ENCODE measurements around the gene PRAC2.

The PRAC2 gene

GRCh38 chr17:48725004-48725287, 2.0 kb downstream of the PRAC2 start:
- Histone ChIP-seq H3K4me1 (ENCODE audit: insufficient read depth, low read length, severe bottlenecking) (no peaks in the 10 kb centered on the region), H4K20me1 (ENCODE audit: insufficient read depth, low read length) (no peaks in the 10 kb centered on the region), H3K9me2 (ENCODE audit: low read depth, low read length) (no peaks in the 10 kb centered on the region), H3K36me3 (ENCODE audit: insufficient read depth, low read length) (no peaks in the 10 kb centered on the region), H3K79me2 (ENCODE audit: insufficient read depth, low read length) (no peaks in the 10 kb centered on the region), H3K4me3 (ENCODE audit: low read depth, low read length, poor library complexity, severe bottlenecking) (no peak overlapping the region), H2AFZ (ENCODE audit: low read length) (no peak overlapping the region), H3K9ac (ENCODE audit: low read length) (no peak overlapping the region), H3K27ac (ENCODE audit: low read depth, low read length, poor library complexity, severe bottlenecking) (no peak overlapping the region), H3K9me3 (ENCODE audit: low read length) (no peaks in the 10 kb centered on the region), H3K4me2 (ENCODE audit: low read length) (no peak overlapping the region), H3K27me3 (ENCODE audit: insufficient read depth, low read length) (no peaks in the 10 kb centered on the region), H3F3A (ENCODE audit: insufficient read depth, low read length) (no peaks in the 10 kb centered on the region)
- TF ChIP-seq CTCF (IDR thresholded peaks at IDR 0.05; ENCODE audit: low read length), result no peak
- TF ChIP-seq EZH2 (IDR thresholded peaks at IDR 0.05; ENCODE audit: borderline replicate concordance, low read length), result no peak

- H3K4me3 ChIP-seq (ENCODE audit: low read depth, low read length, poor library complexity, severe bottlenecking), result no peak overlapping the region
- no peaks in the 10 kb centered on the region for H3K4me1 ChIP-seq (ENCODE audit: insufficient read depth, low read length, severe bottlenecking)
- no peak overlapping the region for H2AFZ ChIP-seq (ENCODE audit: low read length)
- H3K27ac ChIP-seq (ENCODE audit: low read depth, low read length, poor library complexity, severe bottlenecking), result no peak overlapping the region
- TF ChIP-seq EZH2 (IDR thresholded peaks at IDR 0.05; ENCODE audit: borderline replicate concordance, low read length), result no peak
- TF ChIP-seq CTCF (IDR thresholded peaks at IDR 0.05; ENCODE audit: low read length), result no peak
- no peaks in the 10 kb centered on the region for H3K36me3 ChIP-seq (ENCODE audit: insufficient read depth, low read length)
- H4K20me1 ChIP-seq (ENCODE audit: insufficient read depth, low read length), result no peaks in the 10 kb centered on the region
- H3K9ac ChIP-seq (ENCODE audit: low read length), result no peak overlapping the region
- no peaks in the 10 kb centered on the region for H3K27me3 ChIP-seq (ENCODE audit: insufficient read depth, low read length)
- H3F3A ChIP-seq (ENCODE audit: insufficient read depth, low read length), result no peaks in the 10 kb centered on the region
- H3K79me2 ChIP-seq (ENCODE audit: insufficient read depth, low read length), result no peaks in the 10 kb centered on the region
- no peak overlapping the region for H3K4me2 ChIP-seq (ENCODE audit: low read length)
- H3K9me2 ChIP-seq (ENCODE audit: low read depth, low read length), result no peaks in the 10 kb centered on the region
- no peaks in the 10 kb centered on the region for H3K9me3 ChIP-seq (ENCODE audit: low read length)
Measured at GRCh38 chr17:48725288-48726064, 2.5 kb downstream of the PRAC2 start.

- no peaks in the 10 kb centered on the region for H3K79me2 ChIP-seq (ENCODE audit: insufficient read depth, low read length)
- TF ChIP-seq EZH2 (IDR thresholded peaks at IDR 0.05; ENCODE audit: borderline replicate concordance, low read length) (no peak), CTCF (IDR thresholded peaks at IDR 0.05; ENCODE audit: low read length) (no peak)
- H2AFZ ChIP-seq (ENCODE audit: low read length), result no peak overlapping the region
- no peak overlapping the region for H3K9ac ChIP-seq (ENCODE audit: low read length)
- H3K9me2 ChIP-seq (ENCODE audit: low read depth, low read length), result no peaks in the 10 kb centered on the region
- H3F3A ChIP-seq (ENCODE audit: insufficient read depth, low read length), result no peaks in the 10 kb centered on the region
- no peaks in the 10 kb centered on the region for H3K4me1 ChIP-seq (ENCODE audit: insufficient read depth, low read length, severe bottlenecking)
- no peaks in the 10 kb centered on the region for H3K27me3 ChIP-seq (ENCODE audit: insufficient read depth, low read length)
- no peak overlapping the region for H3K4me3 ChIP-seq (ENCODE audit: low read depth, low read length, poor library complexity, severe bottlenecking)
- H3K9me3 ChIP-seq (ENCODE audit: low read length), result no peaks in the 10 kb centered on the region
- no peaks in the 10 kb centered on the region for H4K20me1 ChIP-seq (ENCODE audit: insufficient read depth, low read length)
- no peaks in the 10 kb centered on the region for H3K36me3 ChIP-seq (ENCODE audit: insufficient read depth, low read length)
- no peak overlapping the region for H3K27ac ChIP-seq (ENCODE audit: low read depth, low read length, poor library complexity, severe bottlenecking)
- no peak overlapping the region for H3K4me2 ChIP-seq (ENCODE audit: low read length)
Measured at GRCh38 chr17:48726114-48726915, 3.3 kb downstream of the PRAC2 start.

All from OCI-LY1 (cell line).